HG03439 (cell line): ENCODE results near the gene NT5M.
"Not testable (repeated sequence)": the region's sequence is repeated elsewhere in the genome, so short reads cannot be mapped to it uniquely, and the experiment has no call there.

ENCODE experiments used
- ATAC-seq: cut with Tn5 transposase; IDR thresholded peaks from one replicate; pipeline ENCODE4 v1.9.1; 2021; ENCODE audit warnings: mild to moderate bottlenecking, moderate library complexity; ENCODE audit not compliant: unreplicated experiment

NT5M gene

GRCh38 chr17:17366941-17367875 lies 64.0 kb downstream of the NT5M start:
- ATAC-seq: no peak

DNA sequence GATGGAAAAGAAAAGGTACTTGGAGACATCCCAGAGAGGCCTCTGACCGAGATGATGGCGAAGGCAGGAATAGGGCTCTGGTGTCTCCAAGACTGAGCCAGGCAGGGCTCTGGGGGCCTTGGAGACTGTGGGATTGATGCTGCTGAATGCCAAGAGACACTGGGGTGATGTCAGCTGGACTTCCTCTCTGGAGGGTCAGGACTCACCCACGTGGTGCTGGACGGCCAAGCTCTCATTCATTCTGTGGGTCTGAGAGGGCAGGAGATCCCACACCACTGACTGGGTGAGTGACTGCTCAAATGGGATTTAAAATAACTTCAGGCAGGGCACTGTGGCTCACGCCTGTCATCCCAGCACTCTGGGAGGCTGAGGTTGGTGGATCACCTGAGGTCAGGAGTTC lies 64.8 kb downstream of the NT5M start:
- ATAC-seq: no peak

GRCh38 chr17:17370711-17371110 lies 67.5 kb downstream of the NT5M start:
- ATAC-seq: no peak

DNA sequence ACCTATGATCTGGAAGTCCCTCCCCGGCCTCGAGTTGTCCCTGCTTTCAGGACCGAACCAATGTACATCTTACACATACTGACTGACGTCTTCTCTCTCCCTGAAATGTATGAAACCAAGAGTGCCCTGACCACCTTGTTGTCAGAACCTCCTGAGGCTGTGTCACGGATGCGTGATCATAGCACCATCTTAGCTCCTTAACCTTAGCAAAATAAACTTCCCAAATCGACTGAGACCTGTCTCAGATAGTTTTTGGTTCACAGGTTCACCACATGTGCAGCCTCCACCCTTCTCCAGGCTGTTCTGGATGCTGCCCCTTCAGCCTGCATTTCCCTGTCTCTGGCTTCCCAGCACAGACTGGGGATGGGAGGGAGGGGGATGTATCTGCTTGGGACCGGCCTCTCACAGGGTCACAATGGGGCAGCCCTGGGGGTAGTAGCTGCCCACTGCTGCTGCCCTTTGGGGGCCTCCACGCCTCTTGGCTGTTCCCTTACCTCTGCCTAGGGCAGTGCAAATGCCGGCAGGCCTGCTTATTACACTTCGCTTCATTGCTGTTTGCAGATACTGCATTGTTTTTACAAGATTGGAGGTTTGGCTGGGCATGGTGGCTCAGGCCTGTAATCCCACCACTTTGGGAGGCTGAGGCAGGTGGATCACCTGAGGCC lies 69.8 kb downstream of the NT5M start:
- ATAC-seq: no peak

DNA sequence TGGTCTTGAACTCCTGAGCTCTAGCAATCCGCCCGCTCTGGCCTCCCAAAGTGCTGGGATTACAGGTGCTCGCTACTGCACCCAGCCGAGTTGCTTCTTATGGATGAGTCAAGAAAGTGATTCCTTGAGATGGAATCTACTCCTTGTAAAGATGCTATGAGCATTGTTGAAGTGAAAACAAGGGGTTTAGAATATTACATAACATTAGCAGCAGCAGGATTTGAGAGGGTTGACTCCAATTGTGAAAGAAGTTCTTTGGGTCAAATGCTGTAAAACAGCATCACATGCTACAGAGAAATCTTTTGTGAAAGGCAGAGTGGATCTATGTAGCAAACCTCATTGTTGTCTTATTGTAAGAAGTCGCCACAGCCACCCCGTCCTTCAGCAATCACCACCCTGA lies 72.7 kb downstream of the NT5M start:
- ATAC-seq: no peak

DNA sequence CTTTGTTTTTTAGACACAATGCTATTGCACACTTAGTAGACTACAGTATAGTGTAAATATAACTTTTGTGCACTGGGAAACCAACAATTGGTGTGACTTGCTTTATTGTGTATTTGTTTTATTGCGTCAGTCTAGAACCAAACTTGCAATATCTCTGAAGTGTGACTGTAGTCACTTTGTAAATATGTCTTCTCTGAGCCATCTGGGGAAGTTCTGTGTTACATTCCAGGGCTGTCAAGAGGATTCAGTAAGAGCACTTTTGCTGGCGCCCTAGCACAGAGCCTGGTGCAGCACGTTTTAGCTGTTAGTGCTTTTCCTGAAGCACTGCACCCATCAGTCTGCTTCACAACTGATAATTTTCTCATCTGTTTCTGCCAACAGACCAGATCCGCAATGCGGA lies 73.2 kb downstream of the NT5M start:
- no peak for ATAC-seq

DNA sequence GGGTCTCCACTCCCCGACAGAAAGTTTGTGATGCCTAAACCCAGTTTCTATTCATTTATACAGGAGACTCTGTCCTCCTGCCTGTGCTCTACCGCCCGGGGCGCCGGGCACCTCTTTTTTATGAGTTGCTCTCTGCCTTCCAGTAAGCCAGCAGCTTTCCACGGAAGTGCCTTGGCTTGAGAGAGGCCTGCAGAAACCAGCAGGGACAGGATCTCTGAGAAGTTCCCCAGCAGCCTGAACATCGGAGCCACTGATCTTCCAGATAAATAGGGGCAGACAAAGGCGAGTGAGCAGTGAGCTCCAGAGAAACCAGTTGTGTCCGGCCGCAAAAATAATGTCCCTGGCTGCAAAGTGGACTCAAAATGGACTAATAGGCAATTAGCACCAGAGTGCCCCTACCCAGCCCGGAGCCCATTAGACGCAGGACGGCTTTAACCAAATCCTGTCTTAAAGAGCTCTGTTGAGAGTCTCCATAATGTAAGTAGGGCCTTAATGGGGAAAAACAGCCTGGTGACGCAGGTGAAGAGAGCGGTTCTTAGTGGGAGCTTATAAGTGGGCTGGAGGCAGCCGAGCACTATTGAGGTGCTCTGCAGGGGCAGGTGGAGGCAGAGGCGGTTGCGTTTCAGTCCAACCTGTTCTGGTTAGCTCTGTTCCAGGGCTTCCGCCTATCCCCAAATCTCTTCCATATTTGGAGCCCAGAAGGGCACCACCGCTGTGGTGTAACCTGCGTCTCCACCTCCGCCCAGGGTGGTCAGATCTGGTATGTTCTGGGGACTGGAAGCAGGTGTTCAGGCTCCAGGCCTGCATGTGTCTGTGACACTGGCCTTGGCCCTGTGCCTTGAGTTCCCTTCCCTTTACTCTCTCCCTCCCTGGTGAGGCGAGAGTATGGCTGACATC lies 74.1 kb downstream of the NT5M start:
- ATAC-seq: no peak

GRCh38 chr17:17379197-17379991 lies 76.2 kb downstream of the NT5M start:
- no peak for ATAC-seq

DNA sequence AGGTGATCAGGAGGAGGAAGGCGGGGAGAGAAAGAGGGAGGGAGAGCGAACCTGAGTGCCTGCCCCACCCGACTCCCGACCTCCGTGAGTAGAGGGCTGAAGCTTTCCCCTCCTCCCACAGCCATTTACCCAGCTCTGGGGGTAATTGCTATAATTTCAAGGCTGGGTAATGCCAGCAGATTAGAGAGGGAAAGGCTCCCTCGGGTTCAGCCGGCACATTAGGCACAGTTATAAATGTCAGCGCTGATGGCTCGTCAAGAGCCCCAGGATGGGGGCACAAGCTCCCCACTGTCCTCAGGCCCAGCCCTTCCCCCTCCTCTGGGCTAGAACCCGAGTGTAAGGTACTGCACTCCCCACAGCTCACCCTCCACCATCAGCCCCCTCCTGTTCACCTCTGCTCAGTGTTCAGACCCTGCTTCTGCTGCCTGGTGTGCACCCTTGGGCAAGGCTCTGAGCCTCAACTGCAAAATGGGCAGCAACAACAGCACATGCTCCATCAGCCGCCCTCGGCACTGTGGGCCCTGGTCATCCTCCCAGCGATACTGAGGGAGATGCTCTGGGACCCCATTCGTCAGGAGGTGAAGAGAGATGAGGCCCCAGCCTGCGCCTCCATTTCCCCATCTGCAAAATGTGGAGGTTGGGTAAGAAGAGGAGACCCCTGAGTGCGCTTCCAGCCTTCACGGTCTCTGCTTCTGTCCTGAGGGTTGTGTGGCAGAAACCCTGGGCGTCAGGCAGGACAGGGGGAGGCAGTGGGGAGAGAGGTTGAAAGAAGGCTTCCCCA lies 77.2 kb downstream of the NT5M start:
- ATAC-seq: no peak

DNA sequence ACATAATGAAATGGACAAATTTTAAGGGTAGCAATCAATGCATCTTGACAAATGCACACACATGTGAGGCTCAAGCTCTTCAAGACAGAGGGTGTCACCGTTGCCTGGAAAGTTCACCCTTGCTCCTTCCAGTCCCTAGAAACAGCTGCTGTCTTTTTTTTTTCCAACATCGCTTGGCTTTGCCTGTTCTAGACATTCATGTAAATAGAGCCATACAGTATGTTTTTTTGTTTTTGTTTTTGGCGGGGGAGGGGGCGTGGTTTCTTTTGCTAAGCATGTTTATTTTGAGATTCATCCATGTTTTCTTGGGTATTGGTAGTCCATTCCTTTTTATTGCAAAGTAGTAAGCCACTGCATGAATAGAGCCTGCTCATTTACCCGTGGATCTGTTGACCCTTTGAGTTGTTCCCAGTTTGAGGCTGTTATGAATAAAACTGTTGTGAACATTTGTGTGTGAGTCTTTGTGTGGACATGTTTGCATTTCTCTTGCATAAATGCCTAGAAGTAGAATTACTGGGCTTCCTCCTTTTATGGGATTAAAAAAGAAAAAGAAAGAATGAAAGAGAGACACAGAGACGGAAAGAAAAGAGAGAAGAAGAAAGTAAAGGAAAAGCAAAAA lies 78.4 kb downstream of the NT5M start:
- ATAC-seq: no peak

DNA sequence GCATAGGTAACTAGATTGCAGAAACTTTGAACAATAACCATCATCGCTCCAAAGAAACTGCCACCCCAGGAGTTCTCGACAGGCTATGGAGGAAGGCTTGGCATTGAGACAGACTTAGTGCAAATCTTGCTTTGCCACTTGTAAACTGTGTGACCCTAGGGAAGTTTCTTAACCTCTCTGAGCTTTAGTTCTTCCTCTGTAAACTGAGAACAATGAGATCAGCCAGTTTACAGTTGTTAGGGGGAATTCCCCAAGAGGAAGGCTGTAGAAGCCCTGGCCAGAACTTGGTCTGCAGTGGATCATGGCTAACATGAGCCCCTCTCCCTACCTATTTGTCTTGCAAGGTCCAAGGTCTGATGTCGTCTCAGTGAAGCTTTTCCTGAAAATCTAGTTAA lies 78.9 kb downstream of the NT5M start:
- ATAC-seq: no peak

DNA sequence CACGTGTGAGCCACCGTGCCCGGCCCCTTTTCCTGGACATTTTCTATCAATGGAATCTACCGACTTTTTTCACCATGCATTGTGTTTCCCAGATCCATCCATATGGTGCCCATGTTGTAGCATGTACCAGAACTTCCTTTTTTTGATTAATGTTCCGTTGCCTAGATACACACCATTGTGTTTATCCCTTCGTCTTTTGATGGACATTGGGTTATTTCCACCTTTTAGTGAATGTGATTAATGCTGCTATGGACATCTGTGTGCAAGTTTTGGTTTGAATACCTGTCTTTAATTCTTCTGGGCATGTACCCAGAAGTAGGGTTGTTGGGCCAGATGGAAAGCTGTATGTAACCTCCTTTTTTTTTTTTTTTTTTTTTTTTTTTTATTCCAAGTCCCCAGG lies 79.8 kb downstream of the NT5M start:
- no peak for ATAC-seq

GRCh38 chr17:17383431-17384290 lies 80.5 kb downstream of the NT5M start:
- not testable (repeated sequence) for ATAC-seq

DNA sequence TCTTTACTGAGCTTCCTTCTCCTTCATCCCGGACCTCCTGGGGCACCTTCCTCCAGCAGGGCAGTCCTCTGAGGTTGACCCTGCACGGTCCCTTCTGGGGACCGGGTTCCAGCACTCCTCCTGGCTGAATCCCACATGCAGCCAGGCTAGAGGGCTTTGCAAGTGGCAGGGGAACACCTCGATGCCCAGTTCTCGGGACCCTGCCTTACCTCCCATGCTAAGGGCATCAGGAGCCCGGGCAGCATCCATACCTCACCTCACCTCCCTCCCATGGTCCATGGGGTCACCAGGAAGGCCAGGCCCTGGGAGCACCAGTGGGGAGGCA lies 81.1 kb downstream of the NT5M start:
- no peak for ATAC-seq

GRCh38 chr17:17384961-17385360 lies 81.8 kb downstream of the NT5M start:
- ATAC-seq: no peak

DNA sequence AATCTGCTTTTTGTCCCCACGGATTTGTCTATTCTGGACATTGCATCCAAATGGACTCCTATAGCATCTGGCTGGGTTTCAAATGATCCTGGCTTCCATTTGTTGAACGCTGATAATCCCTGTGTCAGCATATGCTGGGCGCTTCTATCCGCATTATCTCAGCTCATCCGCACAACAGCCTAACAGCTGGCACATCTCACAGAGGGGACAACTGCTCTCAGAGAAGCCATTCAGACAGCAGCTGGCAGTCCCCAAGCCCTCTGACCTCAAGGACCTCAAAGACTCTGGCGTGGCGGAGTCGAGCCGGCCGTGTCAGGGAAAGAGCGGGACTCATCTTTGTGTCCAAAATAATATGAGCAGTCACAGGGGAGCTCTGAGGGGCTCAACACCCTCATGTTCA lies 82.3 kb downstream of the NT5M start:
- no peak for ATAC-seq

DNA sequence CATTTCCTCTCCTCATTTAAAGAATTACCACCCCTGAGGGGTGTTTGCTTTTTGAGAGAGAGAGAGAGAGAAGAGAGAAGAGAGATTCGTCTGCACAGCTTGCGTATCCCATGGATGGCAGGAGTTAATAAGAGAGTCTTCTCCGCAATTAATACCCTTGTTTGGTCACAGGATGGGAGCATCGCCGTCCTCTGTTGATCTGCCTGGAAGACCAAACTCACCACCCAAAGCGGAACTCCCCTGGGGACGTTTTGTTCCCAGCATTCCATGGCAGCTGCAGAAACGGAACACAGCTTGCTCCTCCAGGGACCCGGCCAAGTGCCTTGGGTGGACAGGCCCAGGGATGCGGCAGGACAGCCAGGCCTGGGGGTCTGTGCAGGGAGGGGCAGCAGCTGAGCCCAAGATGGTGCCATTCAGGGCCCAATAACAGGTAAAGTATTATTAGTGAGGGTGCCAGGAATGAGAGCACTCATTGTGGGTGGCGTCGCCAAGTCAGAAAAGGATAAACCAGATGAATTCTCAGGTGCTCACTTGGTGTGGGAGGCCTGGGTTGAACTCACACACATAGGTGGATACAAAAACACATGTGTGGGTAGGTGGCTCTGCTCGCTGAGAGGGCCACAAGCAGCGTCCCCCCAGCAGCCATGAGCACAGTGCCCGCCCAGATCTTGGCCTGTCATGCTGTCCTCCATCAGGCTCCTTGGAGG lies 83.1 kb downstream of the NT5M start:
- no peak for ATAC-seq

GRCh38 chr17:17387017-17387497 lies 83.9 kb downstream of the NT5M start:
- ATAC-seq: no peak
